Skeletal muscle satellite cell (primary cell): ENCODE results near the gene PEX11G.
"Not testable (repeated sequence)": the region's sequence is repeated elsewhere in the genome, so short reads cannot be mapped to it uniquely, and the experiment has no call there.

ENCODE experiments used
- H3K27me3 ChIP-seq: 2 replicates; pipeline ENCODE4 v1.7.0; 2013; ENCODE audit warnings: low read length; ENCODE audit not compliant: control insufficient read depth, insufficient read depth
- H3K36me3 ChIP-seq: 2 replicates; pipeline ENCODE4 v1.7.0; 2013; ENCODE audit warnings: mild to moderate bottlenecking, control low read depth, low read length; ENCODE audit not compliant: insufficient read depth
- H3K4me1 ChIP-seq: 2 replicates; pipeline ENCODE4 v1.7.0; 2013; ENCODE audit warnings: low read length; ENCODE audit not compliant: control insufficient read depth, insufficient read depth
- H3K4me2 ChIP-seq: 2 replicates; pipeline ENCODE4 v1.7.0; 2013; ENCODE audit warnings: mild to moderate bottlenecking, low read length
- H3K4me3 ChIP-seq: 2 replicates; pipeline ENCODE4 v1.7.0; 2013; ENCODE audit warnings: low read length
- H3K9ac ChIP-seq: 2 replicates; pipeline ENCODE4 v1.7.0; 2013; ENCODE audit warnings: mild to moderate bottlenecking, low read depth, low read length, moderate library complexity
- H3K9me3 ChIP-seq: replicated peaks from 2 replicates; pipeline ENCODE4 v1.7.0; 2013; ENCODE audit warnings: mild to moderate bottlenecking, control low read depth, low read length

PEX11G gene

GRCh38 chr19:7455600-7456296, 33.1 kb downstream of the PEX11G start:
- no peaks in the 10 kb centered on the region for H3K27me3 ChIP-seq
- no peak overlapping the region for H3K4me3 ChIP-seq
- H3K9ac ChIP-seq = no peak overlapping the region
- no peaks in the 10 kb centered on the region for H3K4me1 ChIP-seq
- H3K9me3 ChIP-seq = peaks cover under 1% of the 10 kb centered on the region
- peaks cover 51% of the 10 kb centered on the region for H3K36me3 ChIP-seq
- no peak overlapping the region for H3K4me2 ChIP-seq

- peaks cover 48% of the 10 kb centered on the region for H3K36me3 ChIP-seq
- H3K9ac ChIP-seq = no peak overlapping the region
- H3K27me3 ChIP-seq = no peaks in the 10 kb centered on the region
- H3K4me3 ChIP-seq = no peak overlapping the region
- no peak overlapping the region for H3K4me2 ChIP-seq
- H3K4me1 ChIP-seq = no peaks in the 10 kb centered on the region
- H3K9me3 ChIP-seq = peaks cover 5% of the 10 kb centered on the region
These were observed 33.8 kb downstream of the PEX11G start for GRCh38 chr19:7454998-7455397.

GRCh38 chr19:7450243-7451223, 38.3 kb downstream of the PEX11G start:
- no peak overlapping the region for H3K9ac ChIP-seq

GRCh38 chr19:7449391-7450070, 39.3 kb downstream of the PEX11G start:
- not testable (repeated sequence) for H3K4me1 ChIP-seq, H3K9me3 ChIP-seq, H3K4me2 ChIP-seq, H3K9ac ChIP-seq, H3K27me3 ChIP-seq, H3K4me3 ChIP-seq
- peaks cover 45% of the 10 kb centered on the region for H3K36me3 ChIP-seq

More at GRCh38 chr19:7450243-7451223, 38.3 kb downstream of the PEX11G start:
- Histone ChIP-seq H3K9me3 (peaks cover 5% of the 10 kb centered on the region), H3K4me1 (no peaks in the 10 kb centered on the region), H3K27me3 (no peaks in the 10 kb centered on the region), H3K36me3 (peaks cover 45% of the 10 kb centered on the region), H3K4me3 (no peak overlapping the region), H3K4me2 (no peak overlapping the region)

- Histone ChIP-seq H3K4me2 (no peak overlapping the region), H3K9ac (no peak overlapping the region), H3K4me3 (no peak overlapping the region), H3K36me3 (peaks cover 41% of the 10 kb centered on the region), H3K4me1 (no peaks in the 10 kb centered on the region), H3K9me3 (peaks cover 5% of the 10 kb centered on the region), H3K27me3 (no peaks in the 10 kb centered on the region)
These were observed 41.2 kb downstream of the PEX11G start for GRCh38 chr19:7447648-7448047.

GRCh38 chr19:7445104-7445503, 43.7 kb downstream of the PEX11G start:
- H3K4me2 ChIP-seq = no peak overlapping the region
- H3K9ac ChIP-seq = no peak overlapping the region
- no peaks in the 10 kb centered on the region for H3K27me3 ChIP-seq
- H3K4me1 ChIP-seq = no peaks in the 10 kb centered on the region
- peaks cover 56% of the 10 kb centered on the region for H3K36me3 ChIP-seq
- no peak overlapping the region for H3K4me3 ChIP-seq
- no peaks in the 10 kb centered on the region for H3K9me3 ChIP-seq

GRCh38 chr19:7444042-7444441, 44.8 kb downstream of the PEX11G start:
- no peak overlapping the region for H3K9ac ChIP-seq
- H3K4me3 ChIP-seq = no peak overlapping the region
- no peaks in the 10 kb centered on the region for H3K9me3 ChIP-seq
- H3K4me1 ChIP-seq = no peaks in the 10 kb centered on the region
- no peaks in the 10 kb centered on the region for H3K27me3 ChIP-seq
- H3K4me2 ChIP-seq = no peak overlapping the region
- H3K36me3 ChIP-seq = peaks cover 58% of the 10 kb centered on the region

GRCh38 chr19:7442423-7442822, 46.4 kb downstream of the PEX11G start:
- Histone ChIP-seq H3K9me3 (no peaks in the 10 kb centered on the region), H3K4me2 (no peak overlapping the region), H3K27me3 (no peaks in the 10 kb centered on the region), H3K4me3 (no peak overlapping the region), H3K4me1 (no peaks in the 10 kb centered on the region), H3K36me3 (peaks cover 46% of the 10 kb centered on the region), H3K9ac (no peak overlapping the region)

GRCh38 chr19:7441468-7442146, 47.2 kb downstream of the PEX11G start:
- H3K4me2 ChIP-seq = no peak overlapping the region
- H3K27me3 ChIP-seq = no peaks in the 10 kb centered on the region
- no peaks in the 10 kb centered on the region for H3K4me1 ChIP-seq
- H3K9ac ChIP-seq = no peak overlapping the region
- no peaks in the 10 kb centered on the region for H3K9me3 ChIP-seq
- H3K4me3 ChIP-seq = no peak overlapping the region
- H3K36me3 ChIP-seq = peaks cover 47% of the 10 kb centered on the region

- Histone ChIP-seq H3K36me3 (peaks cover 44% of the 10 kb centered on the region), H3K9me3 (no peaks in the 10 kb centered on the region), H3K9ac (no peak overlapping the region), H3K27me3 (no peaks in the 10 kb centered on the region), H3K4me2 (no peak overlapping the region), H3K4me1 (no peaks in the 10 kb centered on the region), H3K4me3 (no peak overlapping the region)
These were observed 48.5 kb downstream of the PEX11G start for GRCh38 chr19:7440188-7440975.
